Renal pelvis (tissue), 4 donors: ENCODE measurements around the gene NFE2L2. TPM values are rescaled to one million over a fixed set of nuclear protein-coding genes. Genes with fewer than 3 reads are reported as not detected.
"Not testable (repeated sequence)": the region's sequence is repeated elsewhere in the genome, so short reads cannot be mapped to it uniquely, and the experiment has no call there.

ENCODE experiments used
- DNase-seq: peaks from one replicate; pipeline ENCODE4 v3.0.0-alpha.2; 2013
- polyA plus RNA-seq, 3 donors: library from polyadenylated mRNA; unstranded; fragments of 120-200 nt; gene quantifications; one replicate each; pipeline ENCODE4 v1.2.1, GENCODE V29; 2013; ENCODE audit not compliant: insufficient read length in 3 of 3

NFE2L2 gene
- polyA plus RNA-seq, 3 donors, result 119 to 141 (median 131) TPM

GRCh38 chr2:177243476-177243875 is 21.1 kb downstream of the NFE2L2 start:
- no peak for DNase-seq

- no peak for DNase-seq
Observed at GRCh38 chr2:177243073-177243472, 21.5 kb downstream of the NFE2L2 start.

- DNase-seq, result peak; percentile 88
Observed at GRCh38 chr2:177242121-177242987, 22.2 kb downstream of the NFE2L2 start.

GRCh38 chr2:177241711-177242120 is 22.8 kb downstream of the NFE2L2 start:
- DNase-seq, result no peak

GRCh38 chr2:177239932-177240630 is 24.4 kb downstream of the NFE2L2 start:
- DNase-seq, result no peak

DNA sequence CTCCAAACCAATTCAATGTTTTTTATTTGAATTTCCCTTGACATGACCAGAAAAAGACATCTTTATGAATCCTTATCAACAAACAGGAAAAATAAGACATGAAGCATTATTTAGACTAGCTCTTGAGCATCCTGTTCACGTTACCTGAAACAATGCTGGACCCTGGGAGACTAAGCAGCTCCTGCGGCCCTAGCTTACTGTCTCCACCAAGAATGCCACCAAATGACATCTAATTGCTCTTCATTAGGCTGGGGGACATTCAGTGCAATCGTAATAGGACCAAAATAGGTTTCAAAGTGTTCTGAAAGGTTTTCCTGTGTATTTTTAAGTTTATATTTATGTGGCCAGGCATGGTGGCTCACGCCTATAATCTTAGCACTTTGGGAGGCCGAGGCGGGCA is 25.5 kb downstream of the NFE2L2 start:
- no peak for DNase-seq

DNA sequence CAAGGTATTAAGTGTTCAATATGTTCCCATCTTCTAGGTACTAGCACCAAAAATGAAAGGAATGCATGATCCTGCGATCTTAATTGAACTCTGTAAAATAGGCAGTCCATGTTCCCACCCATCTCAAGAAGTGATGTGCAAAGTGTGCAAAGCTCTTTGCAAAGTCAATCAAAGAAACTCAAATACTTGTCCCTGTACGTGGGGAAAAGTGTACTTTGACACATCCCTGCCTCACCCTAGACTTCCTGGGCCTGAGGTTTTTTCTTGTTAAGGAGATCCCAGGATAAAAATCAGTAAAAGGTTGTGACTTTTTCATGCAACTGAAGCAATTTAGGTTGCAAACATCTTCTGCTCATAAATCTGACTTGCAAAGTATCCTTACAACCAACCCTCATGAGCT is 26.6 kb downstream of the NFE2L2 start:
- no peak for DNase-seq

GRCh38 chr2:177235855-177236437 is 28.6 kb downstream of the NFE2L2 start:
- no peak for DNase-seq

DNA sequence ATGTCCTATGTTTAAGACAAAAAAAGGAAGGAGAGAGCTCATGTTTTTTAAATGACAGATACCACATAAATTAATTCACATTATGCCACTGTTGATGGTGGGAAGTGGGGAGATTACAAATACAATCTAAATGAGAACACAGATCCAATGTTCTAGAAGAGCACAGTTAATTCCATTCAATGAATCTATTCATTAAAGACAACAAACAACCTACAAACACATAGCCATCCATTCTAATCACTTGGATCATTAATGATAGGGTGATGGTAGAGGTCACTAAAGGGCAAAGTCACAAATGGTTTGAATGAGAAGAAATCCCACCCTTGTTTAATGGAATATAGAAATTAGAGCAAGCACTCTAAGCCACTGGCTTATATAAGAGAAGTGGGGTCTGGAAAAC is 30.3 kb downstream of the NFE2L2 start:
- DNase-seq, result no peak

GRCh38 chr2:177232098-177232704 is 32.3 kb downstream of the NFE2L2 start:
- DNase-seq, result no peak

DNA sequence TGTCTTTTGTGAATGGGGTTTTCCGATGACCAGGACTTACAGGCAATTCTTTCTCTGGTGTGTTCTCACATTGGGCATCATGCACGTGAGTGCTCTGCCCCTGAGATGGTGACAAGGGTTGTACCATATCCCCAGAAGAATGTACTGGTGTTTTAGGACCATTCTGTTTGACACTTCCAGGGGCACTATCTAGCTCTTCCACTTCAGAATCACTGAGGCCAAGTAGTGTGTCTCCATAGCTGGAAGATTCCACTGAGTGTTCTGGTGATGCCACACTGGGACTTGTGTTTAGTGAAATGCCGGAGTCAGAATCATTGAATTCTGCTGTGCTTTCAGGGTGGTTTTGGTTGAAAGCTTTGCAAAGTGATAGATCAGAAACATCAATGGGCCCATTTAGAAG is 33.3 kb downstream of the NFE2L2 start:
- no peak for DNase-seq

- no peak for DNase-seq
Observed at GRCh38 chr2:177229442-177230242, 34.9 kb downstream of the NFE2L2 start.

DNA sequence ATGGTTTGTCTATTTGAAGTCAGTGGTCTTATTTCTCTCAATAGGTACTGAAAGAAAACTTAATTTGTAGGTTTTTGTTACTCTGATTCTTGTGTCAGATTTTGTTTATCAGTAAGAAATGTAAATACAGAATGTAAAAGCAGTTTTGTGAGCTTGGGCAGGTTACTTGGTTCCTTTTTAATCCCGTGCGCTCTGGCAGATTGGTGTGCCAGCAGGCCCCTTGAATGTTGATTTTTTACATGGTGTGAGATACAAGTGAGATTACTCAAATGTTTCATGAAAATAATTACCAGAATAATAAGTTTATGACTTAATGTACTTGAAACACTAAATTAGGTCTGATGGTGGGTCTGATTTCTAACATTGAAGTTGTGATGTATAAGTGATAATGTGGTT is 38.6 kb downstream of the NFE2L2 start:
- no peak for DNase-seq

GRCh38 chr2:177223436-177223835 is 41.1 kb downstream of the NFE2L2 start:
- not testable (repeated sequence) for DNase-seq

DNA sequence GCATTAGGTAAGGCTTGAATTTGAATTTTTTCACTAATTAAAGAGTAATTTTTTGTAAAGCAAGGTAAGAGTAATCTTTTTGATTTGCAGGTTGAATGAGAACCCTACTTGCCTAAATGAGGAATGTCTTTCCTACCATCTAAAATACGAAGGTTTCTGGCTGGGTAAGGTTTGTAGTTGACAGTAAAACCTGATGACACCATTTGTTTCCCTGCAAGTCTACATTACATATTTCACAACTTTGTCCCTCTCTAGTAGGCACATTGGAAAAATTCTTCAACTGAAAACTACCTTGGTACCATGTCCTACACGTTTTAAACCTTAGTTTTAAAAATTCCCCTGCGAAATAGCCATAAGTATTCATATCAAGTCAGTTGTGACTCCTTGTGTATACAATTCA is 42.6 kb downstream of the NFE2L2 start:
- no peak for DNase-seq

GRCh38 chr2:177221534-177221933 is 43.0 kb downstream of the NFE2L2 start:
- DNase-seq, result no peak

GRCh38 chr2:177219787-177220186 is 44.7 kb downstream of the NFE2L2 start:
- DNase-seq, result not testable (repeated sequence)

GRCh38 chr2:177217247-177217843 is 47.2 kb downstream of the NFE2L2 start:
- DNase-seq, result no peak

GRCh38 chr2:177212891-177213856 is 51.4 kb downstream of the NFE2L2 start:
- peak; percentile 86 for DNase-seq
